Ascending aorta (tissue), 2 donors: Measurements from ENCODE around the gene FSTL4. TPM values are rescaled to one million over a fixed set of nuclear protein-coding genes. Genes with fewer than 3 reads are reported as not detected.

Experiments used
- DNase-seq, 2 donors: peaks; one replicate each; pipeline ENCODE4 v3.0.0-alpha.2; 2019; ENCODE audit warnings: low spot score in 2 of 2
- H3K27ac ChIP-seq, 2 donors: fragments of 200-600 bp; sonication (generic); one replicate each; pipeline ENCODE4 v1.5.1; 2016 to 2017; ENCODE audit warnings: mild to moderate bottlenecking in 1 of 2
- H3K27me3 ChIP-seq: fragments of 200-600 bp; sonication (generic); one replicate; pipeline ENCODE4 v1.5.1; 2017
- H3K36me3 ChIP-seq, 2 donors: fragments of 200-600 bp; sonication (generic); one replicate each; pipeline ENCODE4 v1.5.1; 2016
- H3K4me1 ChIP-seq, 2 donors: fragments of 200-600 bp; sonication (generic); one replicate each; pipeline ENCODE4 v1.5.1; 2016 to 2017; ENCODE audit warnings: mild to moderate bottlenecking in 1 of 2
- H3K4me3 ChIP-seq, 2 donors: fragments of 200-600 bp; sonication (generic); one replicate each; pipeline ENCODE4 v1.5.1; 2016 to 2017; ENCODE audit warnings: mild to moderate bottlenecking in 1 of 2
- H3K9me3 ChIP-seq, 2 donors: fragments of 200-600 bp; sonication (generic); one replicate each; pipeline ENCODE4 v1.5.1; 2016
- intact Hi-C: fragments of 100-400 bp; cut with DNase I; formaldehyde crosslinking; loops from one replicate; pipeline ENCODE4 v1.15.1; 2023
- total RNA-seq: library from RNA; depleted of rRNA; stranded (reverse); fragments of >200 nt; gene quantifications from one replicate; pipeline ENCODE4 v1.1.0, GENCODE V29; 2016
- TF ChIP-seq, protein P1 (sequence below), 3 experiments: fragments of 200-600 bp in 2 of 3; fragments of 450-650 bp in 1 of 3; sonication (generic) in 2 of 3; IDR thresholded peaks; one replicate each; pipeline ENCODE4 v1.5.1; 2016 to 2019; ENCODE audit warnings: antibody characterized with exemption in 3 of 3, mild to moderate bottlenecking in 1 of 3, moderate library complexity in 1 of 3

The FSTL4 gene
- total RNA-seq, 1 donor from 2014 or later: 0.11 TPM

DNA sequence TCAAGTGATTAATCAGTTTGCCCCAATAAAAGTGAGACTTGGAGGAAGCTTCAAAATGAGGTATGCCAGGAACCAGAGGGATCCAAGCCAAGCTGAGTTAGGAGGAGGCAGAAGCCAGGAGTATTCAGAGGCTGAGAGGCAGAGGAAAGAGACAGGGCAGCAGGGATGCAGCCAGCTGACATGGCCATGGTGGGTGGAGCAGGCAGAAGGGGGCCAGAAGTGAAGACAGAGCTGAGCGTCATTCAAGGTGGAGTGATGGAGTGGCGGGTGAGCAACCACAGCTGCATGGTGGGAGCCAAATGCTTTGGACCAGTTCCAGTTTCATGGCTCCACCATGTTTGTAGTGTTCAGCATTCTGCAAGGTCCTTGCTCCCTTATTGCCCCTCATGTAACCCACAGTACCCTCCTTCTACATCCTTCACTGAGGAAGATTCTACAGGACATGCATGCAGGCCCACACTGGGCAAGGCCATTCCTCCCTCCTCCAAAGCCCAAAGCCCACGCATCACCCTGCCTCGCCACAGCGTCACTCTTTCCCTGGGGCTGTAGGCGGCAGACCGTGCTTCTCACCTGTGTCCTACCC lies 100.6 kb downstream of the FSTL4 start:
- DNase-seq: no peak
- Histone ChIP-seq H3K4me3 (no peak overlapping the region), H3K9me3 (no peaks in the 10 kb centered on the region), H3K4me1 (no peaks in the 10 kb centered on the region), H3K36me3 (no peaks in the 10 kb centered on the region), H3K27me3 (no peaks in the 10 kb centered on the region), H3K27ac (no peak overlapping the region)
- TF ChIP-seq, protein P1, sequence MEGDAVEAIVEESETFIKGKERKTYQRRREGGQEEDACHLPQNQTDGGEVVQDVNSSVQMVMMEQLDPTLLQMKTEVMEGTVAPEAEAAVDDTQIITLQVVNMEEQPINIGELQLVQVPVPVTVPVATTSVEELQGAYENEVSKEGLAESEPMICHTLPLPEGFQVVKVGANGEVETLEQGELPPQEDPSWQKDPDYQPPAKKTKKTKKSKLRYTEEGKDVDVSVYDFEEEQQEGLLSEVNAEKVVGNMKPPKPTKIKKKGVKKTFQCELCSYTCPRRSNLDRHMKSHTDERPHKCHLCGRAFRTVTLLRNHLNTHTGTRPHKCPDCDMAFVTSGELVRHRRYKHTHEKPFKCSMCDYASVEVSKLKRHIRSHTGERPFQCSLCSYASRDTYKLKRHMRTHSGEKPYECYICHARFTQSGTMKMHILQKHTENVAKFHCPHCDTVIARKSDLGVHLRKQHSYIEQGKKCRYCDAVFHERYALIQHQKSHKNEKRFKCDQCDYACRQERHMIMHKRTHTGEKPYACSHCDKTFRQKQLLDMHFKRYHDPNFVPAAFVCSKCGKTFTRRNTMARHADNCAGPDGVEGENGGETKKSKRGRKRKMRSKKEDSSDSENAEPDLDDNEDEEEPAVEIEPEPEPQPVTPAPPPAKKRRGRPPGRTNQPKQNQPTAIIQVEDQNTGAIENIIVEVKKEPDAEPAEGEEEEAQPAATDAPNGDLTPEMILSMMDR (IDR thresholded peaks at IDR 0.05): no peak
- intact Hi-C loops: no loop called here

- Histone ChIP-seq H3K4me3 (no peak overlapping the region), H3K27ac (no peak overlapping the region), H3K27me3 (no peaks in the 10 kb centered on the region), H3K36me3 (no peaks in the 10 kb centered on the region), H3K9me3 (no peaks in the 10 kb centered on the region), H3K4me1 (no peaks in the 10 kb centered on the region)
- intact Hi-C loops: no loop called here
- no peak for DNase-seq
- TF ChIP-seq, protein P1 (IDR thresholded peaks at IDR 0.05): no peak
Observed at GRCh38 chr5:133510634-133511262, 101.6 kb downstream of the FSTL4 start.

GRCh38 chr5:133509742-133510079 lies 102.6 kb downstream of the FSTL4 start:
- no peaks in the 10 kb centered on the region for H3K4me1 ChIP-seq
- no peak overlapping the region for H3K27ac ChIP-seq
- intact Hi-C loops: no loop called here
- no peak overlapping the region for H3K4me3 ChIP-seq
- no peaks in the 10 kb centered on the region for H3K27me3 ChIP-seq
- DNase-seq: no peak
- H3K9me3 ChIP-seq: no peaks in the 10 kb centered on the region
- TF ChIP-seq, protein P1 (IDR thresholded peaks at IDR 0.05): no peak
- H3K36me3 ChIP-seq: no peaks in the 10 kb centered on the region

- Histone ChIP-seq H3K4me3 (no peak overlapping the region), H3K36me3 (no peaks in the 10 kb centered on the region), H3K9me3 (no peaks in the 10 kb centered on the region), H3K27me3 (no peaks in the 10 kb centered on the region), H3K27ac (no peak overlapping the region), H3K4me1 (no peaks in the 10 kb centered on the region)
- intact Hi-C loops: no loop called here
- no peak for DNase-seq
- TF ChIP-seq, protein P1 (IDR thresholded peaks at IDR 0.05): no peak
Observed at GRCh38 chr5:133508845-133509741, 103.2 kb downstream of the FSTL4 start.

GRCh38 chr5:133508331-133508730 lies 104.0 kb downstream of the FSTL4 start:
- no peaks in the 10 kb centered on the region for H3K36me3 ChIP-seq
- DNase-seq: no peak
- TF ChIP-seq, protein P1 (IDR thresholded peaks at IDR 0.05): no peak
- no peak overlapping the region for H3K4me3 ChIP-seq
- intact Hi-C loops: no loop called here
- H3K4me1 ChIP-seq: no peaks in the 10 kb centered on the region
- no peak overlapping the region for H3K27ac ChIP-seq
- H3K27me3 ChIP-seq: no peaks in the 10 kb centered on the region
- H3K9me3 ChIP-seq: no peaks in the 10 kb centered on the region
